NCI-H446 (cell line): Measurements from ENCODE around the gene ANKRD44.

Experiments
- DNase-seq, 2 experiments: peaks; one replicate each; lab custom pipeline; 2025; lab: John Stamatoyannopoulos, UW

Gene ANKRD44

DNA sequence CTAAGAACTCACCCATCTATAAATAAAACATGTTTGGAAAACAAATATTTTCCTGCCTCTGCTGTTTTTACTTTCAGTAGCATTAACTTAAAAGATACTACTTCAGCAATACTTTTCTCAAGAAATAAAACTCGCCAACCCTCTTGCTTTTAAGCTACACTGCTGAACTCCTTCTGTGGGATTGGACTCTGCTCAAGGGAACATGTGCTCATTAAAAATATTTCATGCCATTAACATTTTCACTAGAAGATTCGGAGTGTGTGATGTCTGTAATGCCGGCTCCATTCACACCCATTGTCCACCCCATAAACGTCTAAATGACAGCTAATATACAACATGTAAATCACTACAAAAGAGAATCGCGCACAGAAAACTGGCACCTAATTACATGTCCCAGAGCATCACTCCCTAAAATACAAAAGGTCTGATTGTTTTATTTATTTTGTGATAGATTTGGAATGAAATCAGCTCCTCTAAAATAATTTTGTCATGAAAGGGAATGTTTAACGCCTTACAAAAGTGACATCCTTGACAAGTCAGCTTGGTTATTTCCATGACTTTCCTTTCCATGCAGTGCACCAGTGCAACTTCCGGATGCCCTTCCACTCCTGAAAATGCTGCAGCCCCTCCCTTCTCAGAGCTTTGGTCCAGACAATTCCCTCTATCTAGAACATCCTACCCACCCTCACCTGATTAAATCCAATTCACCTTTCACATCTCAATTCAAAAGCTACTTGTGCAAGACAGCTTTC, 73.1 kb downstream of the ANKRD44 start:
- DNase-seq, result no peak

DNA sequence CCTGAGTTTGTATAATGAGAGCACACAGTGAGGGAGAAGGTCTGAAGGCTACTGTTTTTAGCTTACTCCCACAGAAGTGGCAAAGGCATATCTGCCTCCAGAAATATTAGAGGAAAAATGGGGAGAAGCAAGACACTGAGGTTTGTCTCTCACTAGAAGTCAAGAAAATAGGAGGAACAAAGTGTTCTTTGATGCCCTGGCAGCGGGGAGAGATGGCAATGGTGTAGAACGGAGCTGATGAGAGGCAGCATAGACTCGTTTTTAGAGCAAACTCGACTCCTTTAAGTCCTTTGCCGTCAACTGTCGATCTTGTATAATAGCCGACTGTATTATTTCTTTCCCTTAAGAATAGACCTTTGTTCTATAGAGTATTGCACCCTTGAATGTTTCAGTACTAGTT, 73.8 kb downstream of the ANKRD44 start:
- no peak for DNase-seq

DNA sequence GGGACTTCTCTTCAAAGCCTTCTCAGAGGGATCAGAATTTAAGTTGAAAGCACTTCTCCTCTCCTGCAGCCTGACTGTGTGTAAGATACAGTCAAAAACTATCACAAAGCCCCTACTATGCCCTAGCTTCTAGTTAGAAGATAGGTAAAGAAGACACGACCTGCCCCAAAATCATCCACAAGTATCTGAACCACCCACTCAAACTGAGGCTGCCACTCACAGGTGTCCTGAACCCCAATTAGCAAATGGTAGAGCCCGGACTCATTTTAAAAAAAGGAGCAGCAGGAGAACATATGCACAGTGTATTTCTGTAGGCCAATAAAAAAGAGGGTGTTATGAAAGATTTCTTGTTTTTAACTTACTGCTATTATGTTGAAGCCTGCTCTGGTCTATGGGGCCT, 74.4 kb downstream of the ANKRD44 start:
- DNase-seq, result no peak

DNA sequence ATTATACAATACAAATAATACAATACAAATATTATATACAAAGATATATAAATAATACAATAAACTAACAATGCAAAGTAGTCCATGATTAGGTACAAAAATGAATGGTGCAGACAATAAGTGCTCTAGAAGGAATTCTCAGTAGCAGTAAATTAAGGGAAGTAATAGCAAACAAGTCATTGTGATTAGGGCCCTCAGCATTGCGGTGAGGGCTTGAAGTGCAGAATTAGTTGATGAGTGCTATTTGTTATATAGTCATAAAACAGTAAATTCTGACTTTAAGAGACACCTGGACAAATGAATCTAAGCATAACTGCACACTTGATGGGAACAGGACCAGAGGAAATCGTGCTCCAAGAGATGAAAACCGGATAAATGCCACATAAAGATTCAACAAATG, 74.9 kb downstream of the ANKRD44 start:
- no peak for DNase-seq

DNA sequence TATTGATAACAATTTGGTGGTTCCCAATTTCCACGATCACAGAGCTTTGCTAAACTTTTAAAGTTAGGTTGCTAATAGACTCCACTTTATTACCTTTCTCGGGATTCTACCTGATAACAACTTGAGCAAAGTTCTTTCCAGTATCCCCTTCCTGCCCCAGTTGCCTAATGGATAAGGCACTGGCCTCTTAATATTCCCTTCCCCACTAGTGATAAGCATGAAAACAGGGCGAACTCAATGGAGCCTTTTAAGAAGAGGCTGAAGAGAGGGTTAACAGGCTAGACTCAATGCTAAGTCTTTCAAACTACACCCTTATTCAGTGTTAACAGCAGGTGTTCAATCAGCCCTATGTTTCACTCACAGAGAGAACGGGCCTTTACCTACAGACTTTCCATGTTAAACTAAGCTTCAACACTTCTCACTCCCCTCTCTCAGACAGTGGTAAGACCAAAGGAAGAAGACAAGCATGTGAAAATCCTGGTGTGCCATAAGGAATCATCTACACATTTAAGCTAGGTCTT, 75.8 kb downstream of the ANKRD44 start:
- no peak for DNase-seq

DNA sequence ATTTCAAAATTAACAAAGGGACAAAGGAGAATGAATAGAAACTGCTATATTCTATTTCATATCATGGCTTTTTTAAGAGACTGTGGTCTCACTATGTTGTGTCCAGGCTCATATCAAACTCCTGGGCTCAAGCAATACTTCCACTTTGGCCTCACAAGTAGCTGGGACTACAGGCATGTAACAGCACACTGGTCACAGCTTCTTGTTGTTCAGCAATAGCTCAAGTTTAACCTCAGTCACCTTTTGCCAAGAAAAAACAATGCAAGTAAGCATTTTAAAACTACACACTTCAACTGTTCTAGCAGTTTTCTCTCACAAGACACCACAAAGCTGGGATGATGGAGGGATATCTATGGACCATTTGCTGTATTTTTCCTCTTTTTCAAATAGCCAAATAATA, 77.1 kb downstream of the ANKRD44 start:
- DNase-seq, result no peak

DNA sequence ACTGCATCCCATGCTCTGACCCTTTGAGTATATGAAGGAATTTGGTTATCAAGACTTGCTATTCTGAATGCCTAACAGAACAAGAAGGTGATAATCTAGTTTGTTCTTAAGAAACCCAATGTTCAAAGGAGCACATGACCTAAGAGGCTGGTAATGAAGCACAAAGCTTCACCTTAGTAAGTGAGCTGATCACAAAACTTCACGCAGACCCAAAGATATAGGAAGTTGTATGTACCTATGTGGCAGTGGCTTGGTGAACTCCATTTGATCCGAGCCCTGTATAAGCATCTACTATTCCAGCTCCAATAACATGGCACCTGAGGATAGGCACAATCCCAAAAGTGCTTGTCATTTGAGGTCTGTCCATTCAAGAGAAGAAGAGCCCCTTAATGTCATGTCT, 78.6 kb downstream of the ANKRD44 start:
- DNase-seq, result no peak

DNA sequence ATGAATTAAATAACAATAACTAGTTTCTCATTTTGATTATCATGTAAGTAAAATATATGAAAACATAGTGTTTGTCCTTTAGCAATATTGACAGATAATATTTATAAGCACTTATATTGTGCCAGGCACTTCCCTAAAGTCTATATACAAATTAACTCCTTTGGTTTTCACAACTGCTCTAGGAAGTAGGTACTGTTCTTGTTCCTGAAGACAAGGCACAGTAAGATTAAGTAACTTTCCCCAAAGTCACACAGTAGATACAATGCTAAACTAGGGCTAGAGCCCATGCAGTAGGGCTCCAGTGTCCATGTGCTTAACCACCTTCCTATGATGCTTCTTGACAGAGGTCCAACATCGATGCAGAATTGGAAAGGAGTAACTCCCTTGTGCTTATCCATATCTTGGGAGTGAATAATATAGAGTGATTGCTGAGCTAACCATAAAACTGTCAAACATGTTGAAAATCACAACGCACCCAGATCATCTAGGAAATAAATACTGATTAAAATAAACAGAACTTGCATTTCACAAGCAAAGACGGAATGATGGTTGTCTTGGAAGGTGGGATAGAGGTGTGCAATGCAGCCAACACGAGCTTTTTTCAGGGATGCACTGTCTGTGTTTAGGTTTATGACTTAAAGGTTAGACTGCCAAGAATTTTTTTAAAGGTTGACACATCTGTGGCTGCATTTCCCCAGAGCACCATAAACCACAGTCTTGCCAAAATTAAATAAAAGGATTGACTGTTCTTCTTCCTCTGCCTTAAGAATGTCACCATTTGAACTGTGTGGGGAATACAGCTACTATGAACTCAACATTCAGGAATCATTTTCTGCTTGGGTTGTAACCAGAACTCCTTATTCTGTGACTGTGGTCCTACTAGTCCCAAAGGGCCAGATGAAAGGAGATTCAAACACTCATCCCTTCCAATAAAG, 80.8 kb downstream of the ANKRD44 start:
- DNase-seq, result no peak

DNA sequence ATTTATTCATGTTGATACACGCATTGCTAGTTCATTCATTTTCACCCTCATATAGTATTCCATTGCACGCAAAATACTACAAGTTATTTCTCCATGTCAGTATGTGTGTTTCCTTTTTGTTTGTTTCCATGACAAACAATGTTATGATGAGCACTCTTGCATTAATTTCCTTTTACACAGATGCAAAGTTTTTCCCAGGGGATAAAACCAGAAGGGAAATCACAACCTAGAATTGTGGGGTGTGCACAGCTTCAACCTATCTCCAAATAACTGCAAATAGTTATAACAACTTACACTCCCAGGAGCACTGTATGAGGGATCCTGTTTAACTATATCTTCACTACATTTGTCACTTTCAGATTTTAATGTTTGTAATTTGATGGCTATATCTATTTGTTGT, 87.1 kb downstream of the ANKRD44 start:
- DNase-seq, result no peak

DNA sequence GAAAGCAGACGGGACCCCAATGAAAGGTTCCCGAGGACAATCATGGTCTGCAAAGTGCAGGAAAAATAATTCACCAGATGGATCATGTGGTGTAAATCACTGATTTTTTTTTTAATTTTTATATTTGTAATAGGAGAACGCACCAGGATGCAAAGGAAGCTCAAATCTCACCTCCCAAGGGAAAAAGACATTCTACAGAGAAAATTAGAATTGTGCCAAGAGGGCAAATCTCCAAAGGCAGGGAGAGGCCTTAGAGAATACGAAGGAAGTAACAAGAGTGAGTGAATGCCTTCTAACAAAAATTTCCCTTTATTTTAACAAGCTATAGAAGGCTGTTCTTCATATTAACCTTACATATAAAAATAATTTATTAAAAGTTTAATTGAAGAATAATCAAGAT, 90.9 kb downstream of the ANKRD44 start:
- peak; percentile 12 to 70 for DNase-seq

DNA sequence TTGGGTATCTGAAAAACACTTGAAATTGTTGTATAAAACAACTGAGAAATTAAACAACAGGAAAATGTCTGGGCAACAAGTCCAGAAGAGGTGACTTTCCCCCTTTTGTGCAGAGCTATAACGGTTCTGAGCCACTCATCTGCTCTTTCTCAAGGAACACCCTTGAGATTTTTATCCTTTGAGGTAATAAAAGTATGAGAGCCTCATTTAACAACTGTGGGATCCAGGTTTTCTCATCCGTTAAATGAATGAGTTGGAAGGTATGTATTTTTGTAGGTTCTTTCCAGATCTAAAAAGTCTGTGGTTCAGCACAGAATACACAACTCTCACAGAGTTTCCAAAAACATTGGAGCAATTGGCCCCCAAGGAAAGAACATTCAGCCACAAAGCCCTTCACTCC, 93.0 kb downstream of the ANKRD44 start:
- no peak for DNase-seq

DNA sequence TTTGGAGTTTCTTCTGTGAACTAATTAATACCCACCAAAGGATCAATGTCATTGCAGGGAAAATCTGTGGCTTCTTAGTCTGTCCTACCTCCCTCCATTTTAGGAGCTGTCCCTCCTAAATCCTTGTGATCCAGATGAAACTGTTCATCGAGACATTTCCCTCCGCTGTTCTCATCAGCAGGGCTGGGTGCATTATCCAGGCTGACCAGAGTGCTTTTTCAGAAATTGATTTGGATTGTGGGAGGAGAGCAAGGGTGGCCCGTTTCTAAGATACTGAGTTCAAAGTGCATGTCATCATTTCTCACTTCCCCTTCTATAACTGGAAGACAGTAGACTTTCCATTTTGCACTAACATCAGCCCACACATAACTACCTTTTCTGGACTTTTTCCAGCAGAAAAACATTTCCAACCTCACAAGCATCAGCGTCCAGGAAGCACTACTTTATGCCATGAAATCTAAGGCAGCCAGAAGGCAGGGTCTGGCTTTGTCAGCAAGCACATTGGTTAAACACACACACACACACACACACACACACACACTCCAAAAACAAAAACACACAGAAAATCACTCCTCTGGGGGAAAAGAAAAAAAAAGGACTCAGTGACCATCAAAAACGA, 94.1 kb downstream of the ANKRD44 start:
- no peak for DNase-seq

DNA sequence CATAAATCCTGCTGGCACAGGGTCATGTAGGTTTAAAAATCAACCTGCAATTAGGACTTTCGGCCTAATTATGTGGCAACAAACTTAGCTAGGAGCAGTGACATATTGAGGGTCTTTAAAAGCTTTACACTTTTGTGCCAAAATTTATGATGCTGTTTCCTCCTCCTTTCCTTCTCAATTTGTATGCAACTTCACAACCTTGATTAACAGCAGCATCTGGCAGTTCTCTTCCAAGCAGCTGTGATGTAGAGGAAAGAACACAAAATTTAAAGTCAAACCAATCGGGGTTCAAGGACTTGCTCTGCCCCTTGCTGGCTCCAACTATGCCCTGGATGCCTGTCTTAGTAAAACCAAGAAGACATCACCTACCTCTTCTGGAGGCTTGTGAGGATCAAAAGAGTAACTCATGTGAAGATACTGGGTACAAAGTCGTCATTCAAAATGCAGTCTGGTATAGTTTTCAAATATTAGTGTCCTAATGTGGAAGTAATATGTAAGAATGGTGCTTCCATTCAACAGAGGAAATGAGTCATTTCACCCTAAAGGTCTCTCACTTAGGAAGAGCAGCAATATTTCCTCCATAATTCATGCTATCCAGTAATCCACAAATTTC, 94.7 kb downstream of the ANKRD44 start:
- no peak for DNase-seq

DNA sequence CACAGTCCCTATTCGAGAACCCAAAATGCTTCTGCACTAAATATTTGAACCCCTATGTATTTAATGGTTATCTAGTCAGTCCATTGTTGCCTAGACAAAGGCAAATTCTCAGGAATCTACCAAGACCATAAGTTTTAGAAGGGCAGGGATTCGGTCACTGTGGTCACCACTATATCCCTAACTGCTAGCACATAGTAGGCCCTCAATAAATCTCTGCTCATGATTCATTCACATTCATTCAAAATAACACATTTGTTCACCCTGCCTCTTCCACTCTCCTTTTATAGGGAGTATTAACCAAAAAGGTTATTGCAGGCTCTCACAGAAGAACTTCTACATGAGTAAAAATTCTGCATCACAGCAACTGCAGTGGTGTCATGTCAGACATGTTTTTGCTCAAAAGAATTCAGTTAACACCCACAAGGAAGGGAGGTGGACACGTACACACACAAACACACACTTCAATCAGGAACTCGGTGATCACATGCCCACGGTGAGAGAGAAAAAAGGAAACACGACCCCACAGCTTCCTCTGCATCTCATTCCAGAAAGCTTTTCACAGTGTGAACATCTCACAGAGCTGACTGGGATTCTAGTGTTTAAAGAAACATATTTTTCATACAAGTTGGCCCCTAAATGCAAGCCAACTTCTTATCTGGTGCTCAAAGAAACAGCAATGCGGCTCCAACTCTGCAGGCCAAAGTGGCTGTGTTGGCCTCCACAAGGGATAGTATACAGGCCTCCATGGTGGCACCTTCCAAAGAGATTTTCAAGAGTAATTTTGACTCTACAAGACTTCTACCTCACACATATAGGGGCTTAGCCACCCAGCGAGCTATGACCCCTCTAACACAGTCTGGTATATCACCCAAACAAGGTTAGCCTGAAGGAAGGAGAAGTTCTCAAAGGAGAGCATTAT, 98.0 kb downstream of the ANKRD44 start:
- no peak for DNase-seq

DNA sequence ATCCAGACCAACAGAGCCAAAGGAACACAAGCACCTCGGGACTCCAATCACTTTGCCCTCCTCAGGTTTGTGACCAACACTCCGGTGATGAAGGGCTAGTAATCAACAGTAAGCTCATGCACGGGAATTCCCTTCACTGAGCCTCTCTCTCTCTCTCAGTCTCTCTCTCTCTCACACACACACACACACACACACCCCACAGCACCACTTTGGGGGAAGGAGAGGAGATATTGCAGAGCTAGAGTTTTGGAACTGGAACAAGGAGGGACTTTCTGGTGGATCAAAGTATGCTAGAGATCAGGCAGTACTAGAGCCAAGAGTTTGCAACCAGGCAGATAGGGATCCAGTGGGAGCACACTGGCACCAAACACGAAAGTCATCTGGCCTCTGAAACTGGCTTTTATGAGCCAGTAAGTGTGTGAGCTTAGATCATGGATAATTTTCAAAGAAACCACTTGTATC, 98.7 kb downstream of the ANKRD44 start:
- no peak for DNase-seq

DNA sequence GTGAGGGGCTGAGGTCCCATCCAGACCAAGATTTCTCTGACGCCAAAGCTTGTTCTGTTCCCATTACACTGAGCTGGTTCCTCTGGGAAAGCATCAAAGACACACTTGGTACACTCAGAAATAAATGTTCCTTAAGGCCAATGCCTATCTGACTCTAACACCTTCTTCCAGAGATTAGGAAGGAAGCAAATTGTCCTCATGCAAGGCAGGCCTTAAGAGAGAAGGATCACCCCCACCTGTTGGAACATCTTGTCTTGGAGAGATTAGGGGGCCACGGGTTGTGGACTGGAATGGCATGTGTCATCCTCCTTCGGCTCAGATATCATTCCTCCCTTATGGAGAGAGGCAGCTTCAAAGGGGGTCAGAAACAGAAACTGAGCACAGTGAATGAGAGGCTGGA, 100.2 kb downstream of the ANKRD44 start:
- DNase-seq, result no peak

DNA sequence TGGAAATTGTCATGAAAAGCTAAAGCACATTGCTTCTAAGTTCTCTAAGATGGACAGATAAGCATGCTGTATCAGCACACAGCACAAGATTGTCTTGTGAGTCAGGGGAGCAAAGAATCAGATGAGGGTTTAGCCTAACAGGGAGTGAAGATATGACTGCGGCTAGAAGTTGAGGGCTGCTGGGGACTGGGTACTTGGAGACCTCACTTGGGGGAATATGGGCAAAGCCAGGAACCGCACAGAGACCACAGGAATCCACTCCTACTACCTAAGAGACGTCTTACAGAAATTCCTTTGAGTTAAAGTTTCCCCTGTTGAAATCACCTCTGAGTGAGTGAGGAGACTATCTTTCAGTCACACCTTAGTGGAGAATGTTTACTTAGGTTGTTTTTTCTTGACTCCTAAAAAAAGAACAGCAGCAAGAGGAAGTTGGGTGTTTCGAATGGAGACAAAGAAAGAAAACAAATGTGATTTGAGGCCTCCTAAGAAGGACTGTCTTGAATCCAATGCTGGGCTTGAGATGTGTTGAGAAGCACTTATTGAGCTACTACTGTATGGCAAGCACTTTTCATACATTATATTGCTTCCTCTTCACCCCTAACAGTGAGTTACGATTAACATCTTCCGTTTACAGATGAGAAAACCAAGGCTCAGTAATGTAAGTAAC, 100.7 kb downstream of the ANKRD44 start:
- no peak for DNase-seq

DNA sequence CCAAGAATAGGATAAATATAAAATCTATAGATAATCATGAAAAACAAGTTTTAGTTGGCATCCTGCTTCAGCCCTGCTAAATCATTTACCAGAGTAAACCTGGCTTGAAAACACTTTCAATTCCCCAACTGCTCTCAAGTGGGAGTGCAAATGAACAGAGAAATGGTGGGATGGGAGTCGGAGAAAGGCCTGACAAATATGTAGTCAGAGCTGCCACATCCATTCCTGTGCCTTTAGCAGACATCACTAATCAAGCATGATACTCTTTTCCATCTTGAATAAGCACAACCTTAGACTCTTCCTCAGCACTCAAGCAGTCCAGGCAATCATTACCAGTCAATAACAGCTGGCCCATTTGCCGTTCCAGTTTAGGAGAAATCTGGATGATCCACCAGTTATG, 101.3 kb downstream of the ANKRD44 start:
- no peak for DNase-seq

DNA sequence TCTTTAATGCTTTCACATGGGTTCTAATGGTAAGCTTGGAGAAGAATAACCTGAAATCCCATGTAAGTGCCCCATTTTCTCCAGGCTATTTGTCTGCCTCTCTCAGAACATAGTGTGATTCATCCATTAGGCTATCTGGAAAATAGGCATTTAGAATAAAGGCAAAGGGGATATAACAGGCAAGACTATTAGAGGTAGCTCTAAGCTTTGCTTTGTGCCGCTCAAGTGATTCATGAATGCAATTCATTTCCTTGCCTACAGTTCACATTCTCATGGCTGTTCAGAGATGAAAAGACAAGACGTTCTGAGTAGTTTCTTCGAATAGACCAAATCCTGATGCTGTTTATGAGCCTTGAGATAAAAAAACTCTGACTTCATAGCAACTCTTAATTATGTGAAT, 101.7 kb downstream of the ANKRD44 start:
- DNase-seq, result no peak

DNA sequence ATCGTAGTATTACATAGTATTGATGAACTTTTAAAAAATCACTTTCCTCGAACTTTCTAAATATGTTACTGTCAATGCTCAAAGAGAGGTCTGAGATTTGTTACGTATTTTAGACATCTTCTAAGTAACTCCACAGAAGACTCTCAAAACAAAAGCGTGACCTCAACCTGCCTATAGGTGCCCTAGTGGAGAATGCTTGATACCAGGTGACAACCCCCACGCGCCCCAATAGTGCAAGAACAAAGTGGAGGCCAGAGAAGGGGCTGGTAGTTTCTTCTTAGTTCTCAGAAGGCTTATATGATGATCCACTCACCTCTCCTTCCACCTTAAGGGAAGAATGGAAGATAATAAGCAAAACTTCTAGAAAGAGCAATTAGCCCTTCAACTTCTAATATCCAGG, 102.6 kb downstream of the ANKRD44 start:
- DNase-seq, result no peak
